ENCODE data around the gene MARCHF10. TPM values are rescaled to one million over a fixed set of nuclear protein-coding genes. Genes with fewer than 3 reads are reported as not detected.

The MARCHF10 gene
- total RNA-seq, 2 experiments from 2014 or later, result not detected

DNA sequence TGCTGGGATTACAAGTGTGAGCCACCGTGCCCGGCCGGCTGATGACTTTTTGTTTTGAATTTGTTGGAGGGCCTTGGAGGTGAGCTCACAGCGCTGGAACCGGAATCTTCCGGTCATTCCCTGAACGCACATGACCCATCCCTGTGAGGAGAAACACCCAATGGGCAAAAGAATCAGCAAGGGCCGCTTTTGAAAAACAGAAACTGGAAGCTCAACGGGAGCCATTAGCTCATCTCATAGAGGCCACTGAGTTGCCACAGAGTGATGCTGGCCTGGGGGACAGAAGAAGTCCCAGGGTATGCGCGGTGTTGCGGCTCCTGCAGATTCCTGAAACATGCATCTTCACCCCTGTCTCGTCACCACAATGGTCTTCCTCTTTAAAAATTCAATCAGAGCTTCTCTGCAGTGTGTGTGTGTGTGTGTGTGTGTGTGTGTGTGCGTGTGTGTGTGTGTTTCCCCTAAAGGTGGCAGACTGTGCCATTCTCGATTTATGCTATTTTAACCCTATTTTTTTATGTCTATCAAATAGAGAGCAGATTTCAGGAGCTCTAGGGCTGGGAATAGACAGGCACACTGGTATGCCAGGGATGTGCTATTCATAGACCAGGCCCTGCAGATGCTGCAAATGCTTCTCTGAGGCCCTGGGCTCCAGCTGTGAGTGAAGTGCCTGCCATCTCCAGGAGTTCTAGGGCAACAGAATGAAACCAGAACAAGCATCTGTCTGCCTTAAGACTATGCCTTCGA is 68.3 kb downstream of the MARCHF10 start:
- no peak for DNase-seq (ENCODE audit: low spot score)
- POLR2A ChIA-PET, result no interaction called here
- Histone ChIP-seq H3K36me3 (ENCODE audit: insufficient read depth, low read length) (no peaks in the 10 kb centered on the region), H4K20me1 (ENCODE audit: insufficient read depth, low read length) (no peaks in the 10 kb centered on the region), H3K9me3 (ENCODE audit: low read length) (no peaks in the 10 kb centered on the region), H3K9me2 (ENCODE audit: insufficient read depth, low read length) (no peaks in the 10 kb centered on the region), H3K4me2 (ENCODE audit: low read length) (no peak overlapping the region), H3K79me2 (ENCODE audit: insufficient read depth, low read depth, low read length) (no peaks in the 10 kb centered on the region), H3K4me3 (ENCODE audit: low read depth, low read length, poor library complexity, severe bottlenecking) (no peak overlapping the region), H2AFZ (ENCODE audit: low read length) (no peak overlapping the region), H3K4me1 (ENCODE audit: insufficient read depth, low read length, poor library complexity, severe bottlenecking) (no peaks in the 10 kb centered on the region), H3K27ac (ENCODE audit: low read depth, low read length, poor library complexity, severe bottlenecking) (no peak overlapping the region)
- CTCF ChIA-PET (ENCODE audit: unreplicated experiment), result interaction anchor here (0.7 kb wide), 1 partner anchor 204 kb away, joined by 6 read pairs; no protein-coding TSS in a partner anchor
- TF ChIP-seq EZH2phosphoT487 (IDR thresholded peaks at IDR 0.05; ENCODE audit: borderline replicate concordance, low read depth, low read length), result no peak
- TF ChIP-seq, protein P1, sequence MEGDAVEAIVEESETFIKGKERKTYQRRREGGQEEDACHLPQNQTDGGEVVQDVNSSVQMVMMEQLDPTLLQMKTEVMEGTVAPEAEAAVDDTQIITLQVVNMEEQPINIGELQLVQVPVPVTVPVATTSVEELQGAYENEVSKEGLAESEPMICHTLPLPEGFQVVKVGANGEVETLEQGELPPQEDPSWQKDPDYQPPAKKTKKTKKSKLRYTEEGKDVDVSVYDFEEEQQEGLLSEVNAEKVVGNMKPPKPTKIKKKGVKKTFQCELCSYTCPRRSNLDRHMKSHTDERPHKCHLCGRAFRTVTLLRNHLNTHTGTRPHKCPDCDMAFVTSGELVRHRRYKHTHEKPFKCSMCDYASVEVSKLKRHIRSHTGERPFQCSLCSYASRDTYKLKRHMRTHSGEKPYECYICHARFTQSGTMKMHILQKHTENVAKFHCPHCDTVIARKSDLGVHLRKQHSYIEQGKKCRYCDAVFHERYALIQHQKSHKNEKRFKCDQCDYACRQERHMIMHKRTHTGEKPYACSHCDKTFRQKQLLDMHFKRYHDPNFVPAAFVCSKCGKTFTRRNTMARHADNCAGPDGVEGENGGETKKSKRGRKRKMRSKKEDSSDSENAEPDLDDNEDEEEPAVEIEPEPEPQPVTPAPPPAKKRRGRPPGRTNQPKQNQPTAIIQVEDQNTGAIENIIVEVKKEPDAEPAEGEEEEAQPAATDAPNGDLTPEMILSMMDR (conservative IDR thresholded peaks at IDR 0.05; ENCODE audit: low read length), result no peak
- intact Hi-C loops (cut with micrococcal nuclease; ENCODE audit: unreplicated experiment), result no loop called here
- BruUV-seq (replicated peaks), result no TSS peak

DNA sequence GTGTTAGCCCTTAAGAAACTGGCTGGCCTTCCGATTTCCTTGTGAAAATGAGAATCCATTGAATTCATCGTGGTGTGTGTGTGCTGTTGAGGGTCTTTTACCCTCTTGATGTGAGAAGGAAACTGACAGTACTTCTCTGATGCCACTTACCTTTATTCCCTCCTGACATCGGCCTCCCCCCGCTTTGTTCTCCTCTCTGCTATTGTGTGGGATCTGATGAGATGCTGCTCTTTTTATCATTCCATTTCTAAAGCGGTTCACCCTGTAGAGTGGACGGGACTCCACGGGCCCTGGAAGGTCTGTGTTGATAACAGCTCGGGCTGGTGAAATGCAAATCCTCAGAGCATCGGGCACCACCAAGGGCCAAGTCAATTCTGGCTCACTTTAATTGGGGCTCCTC is 69.8 kb downstream of the MARCHF10 start:
- no TSS peak for BruUV-seq (replicated peaks)
- Histone ChIP-seq H3K4me2 (ENCODE audit: low read length) (no peak overlapping the region), H4K20me1 (ENCODE audit: insufficient read depth, low read length) (no peaks in the 10 kb centered on the region), H3K27ac (ENCODE audit: low read depth, low read length, poor library complexity, severe bottlenecking) (no peak overlapping the region), H3K36me3 (ENCODE audit: insufficient read depth, low read length) (no peaks in the 10 kb centered on the region), H3K4me1 (ENCODE audit: insufficient read depth, low read length, poor library complexity, severe bottlenecking) (no peaks in the 10 kb centered on the region), H2AFZ (ENCODE audit: low read length) (no peak overlapping the region), H3K9me2 (ENCODE audit: insufficient read depth, low read length) (no peaks in the 10 kb centered on the region), H3K79me2 (ENCODE audit: insufficient read depth, low read depth, low read length) (no peaks in the 10 kb centered on the region), H3K4me3 (ENCODE audit: low read depth, low read length, poor library complexity, severe bottlenecking) (no peak overlapping the region), H3K9me3 (ENCODE audit: low read length) (no peaks in the 10 kb centered on the region)
- CTCF ChIA-PET (ENCODE audit: unreplicated experiment), result no interaction called here
- POLR2A ChIA-PET, result no interaction called here
- intact Hi-C loops (cut with micrococcal nuclease; ENCODE audit: unreplicated experiment), result no loop called here
- TF ChIP-seq EZH2phosphoT487 (IDR thresholded peaks at IDR 0.05; ENCODE audit: borderline replicate concordance, low read depth, low read length), result no peak
- TF ChIP-seq, protein P1 (conservative IDR thresholded peaks at IDR 0.05; ENCODE audit: low read length), result no peak
- no peak for DNase-seq (ENCODE audit: low spot score)

DNA sequence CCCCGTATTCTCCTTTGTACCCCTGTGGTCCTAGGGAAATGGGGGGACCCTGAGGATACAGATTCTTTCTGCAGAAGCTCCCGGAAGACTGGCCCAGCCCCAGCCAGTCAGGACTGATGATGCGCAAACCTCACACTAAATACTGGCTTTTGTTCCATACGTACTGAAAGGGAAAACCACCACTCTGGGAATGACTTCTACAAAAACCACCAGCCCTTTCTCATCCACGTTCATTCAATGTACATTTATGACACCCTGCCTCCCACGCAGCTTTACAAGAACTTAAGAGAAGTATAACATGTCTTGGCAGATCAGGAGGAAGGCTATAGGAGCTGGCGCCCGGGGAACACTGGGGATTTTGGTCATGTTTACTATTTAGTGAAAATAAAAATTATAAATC is 70.6 kb downstream of the MARCHF10 start:
- BruUV-seq (replicated peaks), result no TSS peak
- H2AFZ ChIP-seq (ENCODE audit: low read length), result no peak overlapping the region
- no peaks in the 10 kb centered on the region for H3K9me2 ChIP-seq (ENCODE audit: insufficient read depth, low read length)
- ChIA-PET CTCF (ENCODE audit: unreplicated experiment) (no interaction called here), POLR2A (no interaction called here)
- H3K36me3 ChIP-seq (ENCODE audit: insufficient read depth, low read length), result no peaks in the 10 kb centered on the region
- H3K4me1 ChIP-seq (ENCODE audit: insufficient read depth, low read length, poor library complexity, severe bottlenecking), result no peaks in the 10 kb centered on the region
- no peaks in the 10 kb centered on the region for H4K20me1 ChIP-seq (ENCODE audit: insufficient read depth, low read length)
- no peak overlapping the region for H3K4me2 ChIP-seq (ENCODE audit: low read length)
- intact Hi-C loops (cut with micrococcal nuclease; ENCODE audit: unreplicated experiment), result no loop called here
- TF ChIP-seq, protein P1 (conservative IDR thresholded peaks at IDR 0.05; ENCODE audit: low read length), result no peak
- TF ChIP-seq EZH2phosphoT487 (IDR thresholded peaks at IDR 0.05; ENCODE audit: borderline replicate concordance, low read depth, low read length), result no peak
- H3K79me2 ChIP-seq (ENCODE audit: insufficient read depth, low read depth, low read length), result no peaks in the 10 kb centered on the region
- H3K4me3 ChIP-seq (ENCODE audit: low read depth, low read length, poor library complexity, severe bottlenecking), result no peak overlapping the region
- no peaks in the 10 kb centered on the region for H3K9me3 ChIP-seq (ENCODE audit: low read length)
- DNase-seq (ENCODE audit: low spot score), result no peak
- no peak overlapping the region for H3K27ac ChIP-seq (ENCODE audit: low read depth, low read length, poor library complexity, severe bottlenecking)
